ENCODE measurements around the gene PKN1.

Gene PKN1

DNA sequence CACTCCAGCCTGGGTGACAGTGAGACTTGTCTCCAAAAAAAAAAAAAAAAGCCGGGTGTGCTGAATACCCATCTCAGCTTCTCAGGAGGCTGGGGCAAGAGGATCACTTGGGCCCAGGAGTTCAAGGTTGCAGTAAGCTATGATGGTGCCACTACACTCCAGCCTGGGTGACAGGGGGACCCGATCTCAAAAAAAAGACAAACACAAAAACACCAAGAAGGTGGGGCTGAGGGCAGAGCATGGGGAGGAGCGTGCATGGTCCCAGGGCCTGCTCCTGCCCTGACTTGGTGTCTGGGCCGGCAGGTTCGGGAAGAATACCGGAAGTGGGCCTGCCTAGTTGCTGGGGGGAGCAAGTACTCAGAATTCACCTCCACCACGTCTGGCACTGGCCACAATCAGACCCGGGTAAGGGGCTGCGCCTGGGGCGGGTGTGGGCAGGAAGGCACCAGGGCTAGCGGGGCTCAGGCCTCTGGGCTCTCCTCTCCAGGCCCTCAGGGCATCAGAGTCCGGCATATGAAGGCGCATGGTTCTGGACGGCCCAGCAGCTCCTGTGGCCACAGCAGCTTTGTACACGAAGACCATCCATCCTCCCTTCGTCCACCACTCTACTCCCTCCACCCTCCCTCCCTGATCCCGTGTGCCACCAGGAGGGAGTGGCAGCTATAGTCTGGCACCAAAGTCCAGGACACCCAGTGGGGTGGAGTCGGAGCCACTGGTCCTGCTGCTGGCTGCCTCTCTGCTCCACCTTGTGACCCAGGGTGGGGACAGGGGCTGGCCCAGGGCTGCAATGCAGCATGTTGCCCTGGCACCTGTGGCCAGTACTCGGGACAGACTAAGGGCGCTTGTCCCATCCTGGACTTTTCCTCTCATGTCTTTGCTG lies 25.3 kb upstream of the PKN1 start:
- DNase-seq, result no peak

DNA sequence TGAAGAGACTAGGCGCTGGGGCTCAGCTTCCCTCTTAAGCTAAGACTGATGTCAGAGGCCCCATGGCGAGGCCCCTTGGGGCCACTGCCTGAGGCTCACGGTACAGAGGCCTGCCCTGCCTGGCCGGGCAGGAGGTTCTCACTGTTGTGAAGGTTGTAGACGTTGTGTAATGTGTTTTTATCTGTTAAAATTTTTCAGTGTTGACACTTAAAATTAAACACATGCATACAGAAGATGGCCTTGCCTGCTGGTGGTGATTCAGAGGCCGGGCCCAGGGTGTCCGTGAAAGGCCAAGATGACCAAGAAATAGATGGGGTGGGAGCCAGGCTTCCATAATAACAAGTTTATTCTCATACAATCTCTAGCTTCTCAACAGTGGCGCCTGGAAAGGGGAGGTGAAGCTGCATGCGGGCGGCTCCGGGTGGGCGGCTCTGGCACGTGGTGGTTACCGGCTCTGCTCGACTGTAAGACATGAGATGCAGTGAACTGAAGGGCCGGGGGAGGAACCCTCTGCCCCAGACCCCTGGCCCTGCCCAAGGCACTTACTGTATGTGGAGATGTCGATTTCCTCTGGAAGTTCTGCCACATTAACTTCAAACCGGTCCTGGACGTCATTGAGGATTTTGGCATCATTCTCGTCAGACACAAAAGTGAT lies 24.5 kb upstream of the PKN1 start:
- no peak for DNase-seq

GRCh38 chr19:14409146-14410023 lies 23.7 kb upstream of the PKN1 start:
- no peak for DNase-seq

DNA sequence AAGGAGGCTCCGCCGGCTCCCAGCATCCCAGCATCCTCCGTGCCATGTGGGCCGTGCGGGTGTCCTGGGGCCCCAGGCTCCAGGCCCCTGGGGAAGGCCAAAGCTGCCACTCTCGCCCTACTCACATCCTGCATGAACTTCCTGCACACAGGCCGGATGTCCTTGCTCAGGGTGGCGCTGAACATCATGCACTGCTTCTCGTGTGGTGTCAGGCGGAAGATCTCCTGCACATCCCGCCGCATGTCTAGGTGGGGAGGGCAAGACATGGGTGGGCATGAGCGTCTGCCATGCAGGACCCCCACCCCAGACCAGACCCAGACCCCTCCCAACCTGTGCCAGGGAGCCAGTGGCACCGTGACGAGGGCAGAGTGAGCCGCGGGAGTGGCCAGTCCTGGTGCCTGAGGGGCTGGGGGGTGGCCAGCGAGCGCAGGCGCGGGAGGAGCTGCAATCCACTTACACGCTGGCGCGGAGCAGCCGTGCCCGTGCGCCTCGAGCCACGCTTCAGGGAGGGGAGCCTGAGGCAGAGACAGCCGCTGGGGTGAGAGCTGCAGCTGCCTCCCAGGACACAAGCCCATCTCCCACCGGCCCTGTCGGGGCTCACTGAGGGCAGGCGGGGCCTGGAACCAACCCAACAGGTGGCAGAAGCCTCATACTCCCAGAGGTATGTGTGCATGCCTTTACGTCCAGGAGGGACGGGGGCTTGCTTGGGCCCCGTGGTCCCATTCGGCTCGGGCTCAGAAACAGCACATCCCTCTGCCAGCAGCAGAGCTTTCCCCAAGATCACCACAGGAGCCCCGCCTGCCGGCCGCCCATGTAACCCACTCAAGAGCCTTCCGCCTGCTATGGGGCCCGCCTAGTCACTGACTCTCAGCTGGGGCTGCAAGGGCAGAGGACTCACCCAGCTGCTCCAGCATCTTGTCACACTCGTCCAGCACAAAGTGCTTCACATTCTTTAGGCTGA lies 22.7 kb upstream of the PKN1 start:
- no peak for DNase-seq

DNA sequence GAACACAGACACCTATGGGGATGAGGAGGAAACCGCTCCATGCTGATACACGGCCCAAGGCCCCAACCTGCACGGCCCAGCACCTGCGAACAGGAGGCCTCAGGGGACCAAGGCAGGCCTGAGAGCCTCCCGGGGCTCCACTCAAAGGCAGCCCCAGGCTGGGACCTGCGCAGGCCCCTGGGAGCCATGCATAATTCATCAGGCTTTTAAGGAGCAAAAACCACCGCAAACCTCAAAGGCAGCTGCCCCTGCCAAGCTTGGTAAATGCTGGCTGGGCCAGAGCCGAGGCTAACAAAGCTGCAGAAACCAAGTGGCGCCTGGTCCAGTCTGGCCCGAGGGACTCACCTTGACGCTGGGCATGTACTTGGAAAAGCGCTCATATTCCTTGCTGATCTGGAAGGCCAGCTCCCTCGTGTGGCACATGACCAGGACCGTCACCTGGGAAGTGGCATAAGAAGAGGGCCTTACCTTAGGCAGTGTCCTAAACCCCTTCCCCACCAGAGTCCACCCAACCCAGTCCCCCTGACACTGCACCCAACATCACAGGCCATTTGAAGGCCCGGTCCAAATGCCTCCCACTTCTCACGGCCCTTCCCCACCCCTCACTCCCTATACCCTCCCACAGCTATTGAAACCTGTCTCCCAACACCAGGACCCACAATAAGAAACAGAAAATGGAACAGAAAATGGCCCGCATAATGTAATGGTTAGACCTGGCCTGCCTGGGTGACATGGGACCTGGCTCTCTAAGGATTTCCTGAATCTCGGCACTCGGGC lies 21.8 kb upstream of the PKN1 start:
- DNase-seq, result no peak

DNA sequence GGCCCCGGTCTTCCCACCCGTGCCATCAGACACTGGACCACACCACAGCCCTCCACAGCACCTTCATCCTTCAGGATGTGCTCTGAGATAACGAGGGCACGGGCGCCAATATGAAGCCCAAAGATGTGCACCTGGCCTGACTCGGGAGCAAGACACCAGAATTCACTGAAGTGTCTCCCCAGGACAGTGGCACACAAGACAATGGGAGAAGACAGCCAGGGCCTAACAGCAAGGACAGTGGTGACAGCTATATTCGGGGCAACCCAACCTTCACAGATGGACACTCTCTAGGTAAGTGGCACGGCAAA lies 21.2 kb upstream of the PKN1 start:
- no peak for DNase-seq

DNA sequence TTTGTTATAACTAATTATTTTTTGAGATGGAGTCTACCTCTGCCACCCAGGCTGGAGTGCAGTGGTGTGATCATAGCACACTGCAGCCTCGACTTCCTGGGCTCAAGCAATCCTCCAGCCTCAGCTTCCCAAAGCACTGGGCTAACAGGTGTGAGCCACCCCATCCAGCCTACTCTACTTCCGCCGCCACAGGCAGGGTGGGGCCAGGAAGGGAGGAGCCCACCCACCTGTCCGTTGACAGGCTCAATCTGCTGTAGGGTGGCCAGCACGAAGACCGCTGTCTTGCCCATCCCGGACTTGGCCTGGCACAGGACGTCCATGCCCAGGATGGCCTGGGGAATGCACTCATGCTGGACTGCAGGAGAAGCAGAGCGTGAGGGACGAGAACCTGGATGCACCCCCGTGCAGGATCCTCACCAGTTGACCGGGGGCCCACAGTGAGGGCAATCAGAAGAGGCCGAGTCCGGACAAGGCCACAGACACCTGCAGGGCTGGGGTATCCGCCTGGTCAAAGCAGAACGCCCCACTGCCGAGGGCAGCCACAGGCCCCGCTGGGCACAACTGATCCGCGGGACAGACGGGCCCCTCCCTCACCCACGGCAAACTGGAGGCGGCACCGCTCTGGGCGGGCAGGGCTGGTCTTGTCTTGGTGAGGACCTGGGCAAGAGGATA lies 20.6 kb upstream of the PKN1 start:
- DNase-seq, result no peak

DNA sequence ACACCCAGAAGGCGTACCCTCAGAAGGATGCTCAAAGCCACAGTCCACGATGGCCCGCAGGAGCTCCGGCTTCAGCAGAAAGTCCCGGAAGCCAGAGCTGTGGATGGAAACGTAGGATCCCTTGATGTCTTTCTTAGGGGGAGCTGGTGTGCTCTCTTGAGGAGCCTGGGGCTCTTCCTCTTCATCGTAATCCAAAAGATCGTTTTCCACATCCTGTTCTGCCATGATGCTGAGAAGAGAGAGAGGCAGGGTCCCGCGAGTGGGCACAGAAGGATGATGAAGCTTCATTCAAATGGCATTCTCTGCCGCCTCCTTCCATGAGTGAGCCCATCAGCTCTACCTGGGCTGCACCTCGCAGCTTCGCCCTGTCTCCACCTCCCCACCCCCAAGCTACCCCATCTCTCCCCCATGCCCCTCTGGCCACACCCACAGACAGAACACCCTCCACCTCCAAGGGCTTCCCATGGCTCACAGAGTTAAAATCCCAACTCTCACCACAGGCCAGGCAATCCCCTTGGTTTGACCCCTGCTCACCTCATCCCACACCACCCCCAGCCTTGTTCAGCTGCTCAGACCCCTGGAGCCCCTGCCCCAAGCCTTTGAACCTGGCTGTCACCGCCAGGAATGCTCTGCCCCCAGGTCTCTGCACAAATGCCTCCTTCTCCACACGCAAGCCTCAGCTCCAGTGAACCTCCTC lies 20.0 kb upstream of the PKN1 start:
- no peak for DNase-seq

DNA sequence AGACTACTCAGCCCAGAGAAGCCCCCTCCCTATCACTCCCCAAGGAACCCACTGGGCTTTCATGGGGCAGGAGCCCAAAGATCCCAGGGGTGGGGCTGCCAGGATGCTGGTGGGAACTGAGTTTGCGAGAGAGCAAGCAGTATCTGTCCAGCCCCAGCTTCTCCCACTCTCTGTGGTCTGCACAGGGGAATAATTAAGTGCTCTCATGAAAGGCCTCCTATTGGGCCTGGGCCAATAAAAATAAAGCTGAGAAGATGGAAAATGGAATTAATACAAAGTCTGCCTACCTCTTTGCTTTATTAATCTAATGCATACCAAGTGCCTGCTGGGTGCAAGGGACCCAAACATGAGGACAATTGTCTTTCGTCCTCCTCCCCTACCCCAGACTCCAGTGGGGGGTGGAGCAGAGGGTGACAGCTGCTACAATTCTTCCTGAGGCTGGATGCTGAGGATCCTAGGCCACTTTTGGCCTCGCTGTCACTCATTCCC lies 19.4 kb upstream of the PKN1 start:
- DNase-seq, result no peak

GRCh38 chr19:14414926-14415690 lies 18.0 kb upstream of the PKN1 start:
- DNase-seq, result no peak

- no peak for DNase-seq
Observed at GRCh38 chr19:14416817-14417231, 16.3 kb upstream of the PKN1 start.

DNA sequence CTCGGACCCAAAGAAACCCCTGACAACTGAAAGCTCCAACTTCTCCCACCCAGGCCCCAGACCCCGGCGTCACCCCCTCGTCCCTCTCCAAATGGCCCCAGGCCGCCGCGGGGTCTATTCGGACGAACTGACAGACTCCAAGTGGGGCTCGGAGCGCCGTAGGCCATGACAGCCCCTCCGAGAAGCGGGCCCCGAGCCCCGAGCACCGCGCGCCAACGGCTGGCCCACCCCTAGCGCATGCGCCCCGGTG lies 14.3 kb upstream of the PKN1 start:
- DNase-seq, result peak; percentile 82

- peak; percentile 99 for DNase-seq
Observed at GRCh38 chr19:14419106-14419813, 13.8 kb upstream of the PKN1 start, which contains the start of gene DDX39A. TSS of gene DDX39A (minus strand) at chr19:14419341. CDS start at chr19:14413220, 6,121 bp downstream.

GRCh38 chr19:14425696-14426138 lies 7.4 kb upstream of the PKN1 start:
- DNase-seq, result no peak

DNA sequence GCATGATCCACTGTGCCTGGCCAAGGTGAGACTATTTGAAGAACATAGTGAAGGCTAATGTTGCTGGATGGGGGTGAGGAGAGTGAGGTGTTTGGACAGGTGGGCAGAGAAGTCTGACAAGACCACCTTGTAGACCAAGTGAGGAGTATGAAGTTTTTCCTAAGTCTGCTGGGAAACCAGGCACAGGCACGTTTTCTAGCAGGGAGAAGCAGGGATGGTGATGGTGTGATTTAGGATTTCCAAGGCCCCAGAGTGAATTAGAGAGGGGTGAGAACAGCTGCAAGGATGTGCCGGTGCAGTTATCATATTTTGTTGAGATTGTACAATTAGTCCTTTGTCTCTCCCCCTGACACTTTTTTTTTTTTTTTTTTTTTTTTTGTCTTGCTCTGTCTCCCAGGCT lies 5.6 kb upstream of the PKN1 start:
- no peak for DNase-seq

GRCh38 chr19:14428882-14429416 lies 4.2 kb upstream of the PKN1 start:
- peak; percentile 53 for DNase-seq

DNA sequence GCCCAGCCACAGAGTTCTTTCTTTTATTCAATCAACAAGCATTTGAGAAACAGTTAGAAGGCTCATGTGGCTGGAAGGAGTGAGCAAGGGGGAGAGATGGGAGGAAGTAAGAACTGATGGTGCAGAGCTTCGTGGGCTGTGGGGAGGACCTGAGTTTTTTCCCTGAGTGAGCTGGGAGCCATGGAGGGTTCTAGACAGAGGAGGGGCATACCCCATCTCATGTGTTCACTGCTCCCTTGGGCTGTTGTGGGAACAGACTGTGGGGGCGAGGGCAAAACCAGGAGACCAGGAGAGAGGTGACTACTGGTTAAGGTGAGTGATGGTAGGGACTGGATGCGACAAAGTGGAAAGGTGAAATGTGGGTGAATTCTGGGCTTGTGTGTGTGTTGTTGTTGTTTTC lies 2.4 kb upstream of the PKN1 start:
- no peak for DNase-seq
